Subcutaneous abdominal adipose tissue (tissue), 5 donors: Measurements from ENCODE around the gene SRSF8.
"Not testable (repeated sequence)": the region's sequence is repeated elsewhere in the genome, so short reads cannot be mapped to it uniquely, and the experiment has no call there.

Source experiments
- H3K27ac ChIP-seq: one replicate; pipeline ENCODE4 v1.7.0; 2013; ENCODE audit warnings: low read depth, mild to moderate bottlenecking, inconsistent platforms, low read length, moderate library complexity
- H3K27me3 ChIP-seq, 5 donors: one replicate each; pipeline ENCODE4 v1.7.0; 2013; ENCODE audit warnings: low read length in 5 of 5, inconsistent platforms in 1 of 5; ENCODE audit not compliant: control insufficient read depth in 5 of 5, insufficient read depth in 4 of 5
- H3K36me3 ChIP-seq, 5 donors: one replicate each; pipeline ENCODE4 v1.7.0; 2013; ENCODE audit warnings: low read length in 5 of 5; ENCODE audit not compliant: control insufficient read depth in 5 of 5, insufficient read depth in 5 of 5
- H3K4me1 ChIP-seq, 5 donors: one replicate each; pipeline ENCODE4 v1.7.0; 2013; ENCODE audit warnings: low read length in 5 of 5, mild to moderate bottlenecking in 3 of 5, moderate library complexity in 1 of 5; ENCODE audit not compliant: control insufficient read depth in 5 of 5, insufficient read depth in 5 of 5
- H3K4me3 ChIP-seq, 5 donors: one replicate each; pipeline ENCODE4 v1.7.0; 2013; ENCODE audit warnings: low read length in 5 of 5, low read depth in 1 of 5
- H3K9ac ChIP-seq, 5 donors: one replicate each; pipeline ENCODE4 v1.7.0; 2013; ENCODE audit warnings: low read length in 5 of 5, mild to moderate bottlenecking in 4 of 5, moderate library complexity in 3 of 5
- H3K9me3 ChIP-seq, 5 donors: one replicate each; pipeline ENCODE4 v1.7.0; 2013; ENCODE audit warnings: low read length in 5 of 5; ENCODE audit not compliant: control insufficient read depth in 5 of 5
- donor health status: healthy.
- donor health status: healthy.
- donor health status: healthy.
- donor health status: healthy.
- donor health status: healthy.

SRSF8 gene

GRCh38 chr11:95103701-95104100 lies 37.0 kb downstream of the SRSF8 start:
- H3K27me3 ChIP-seq = no peaks in the 10 kb centered on the region
- H3K27ac ChIP-seq = no peak overlapping the region
- peaks cover 2 to 10% (median 6%) of the 10 kb centered on the region in 5 donors for H3K4me1 ChIP-seq
- H3K36me3 ChIP-seq = peaks cover 0 to 2% (median 0%) of the 10 kb centered on the region in 5 donors
- H3K4me3 ChIP-seq = no peak overlapping the region
- H3K9me3 ChIP-seq = no peaks in the 10 kb centered on the region
- H3K9ac ChIP-seq = no peak overlapping the region

- peaks cover 3 to 16% (median 9%) of the 10 kb centered on the region in 5 donors for H3K4me1 ChIP-seq
- H3K27ac ChIP-seq = no peak overlapping the region
- no peak overlapping the region for H3K9ac ChIP-seq
- H3K36me3 ChIP-seq = peaks cover 0 to 2% (median 0%) of the 10 kb centered on the region in 5 donors
- no peaks in the 10 kb centered on the region for H3K27me3 ChIP-seq
- no peak overlapping the region for H3K4me3 ChIP-seq
- H3K9me3 ChIP-seq = no peaks in the 10 kb centered on the region
Observed at GRCh38 chr11:95104121-95104830, 37.6 kb downstream of the SRSF8 start.

GRCh38 chr11:95104856-95105255 lies 38.1 kb downstream of the SRSF8 start:
- Histone ChIP-seq H3K27me3 (no peaks in the 10 kb centered on the region), H3K27ac (no peak overlapping the region), H3K36me3 (peaks cover 0 to 2% (median 0%) of the 10 kb centered on the region in 5 donors), H3K9me3 (no peaks in the 10 kb centered on the region), H3K4me3 (no peak overlapping the region), H3K4me1 (peaks cover 3 to 22% (median 9%) of the 10 kb centered on the region in 5 donors), H3K9ac (no peak overlapping the region)

- Histone ChIP-seq H3K4me3 (peak overlapping the region in 3 of 5 donors; percentile 1 to 25 (median 24)), H3K36me3 (peaks cover 0 to 2% (median 0%) of the 10 kb centered on the region in 5 donors), H3K27ac (peak overlapping the region; percentile 76), H3K4me1 (peaks cover 3 to 25% (median 9%) of the 10 kb centered on the region in 5 donors), H3K27me3 (no peaks in the 10 kb centered on the region), H3K9ac (peak overlapping the region in 2 of 5 donors; percentile 21 to 39), H3K9me3 (no peaks in the 10 kb centered on the region)
Observed at GRCh38 chr11:95108159-95108611, 41.5 kb downstream of the SRSF8 start.

GRCh38 chr11:95108671-95109551 lies 42.2 kb downstream of the SRSF8 start:
- peak overlapping the region in 3 of 5 donors; percentile 21 to 39 (median 35) for H3K9ac ChIP-seq
- no peaks in the 10 kb centered on the region for H3K9me3 ChIP-seq
- H3K36me3 ChIP-seq = peaks cover 0 to 2% (median 0%) of the 10 kb centered on the region in 5 donors
- H3K4me3 ChIP-seq = peak overlapping the region in 1 of 5 donors; percentile 1
- H3K27me3 ChIP-seq = no peaks in the 10 kb centered on the region
- H3K4me1 ChIP-seq = peaks cover 3 to 25% (median 9%) of the 10 kb centered on the region in 5 donors
- H3K27ac ChIP-seq = peak overlapping the region; percentile 76

GRCh38 chr11:95111471-95111870 lies 44.8 kb downstream of the SRSF8 start:
- not testable (repeated sequence) for H3K36me3 ChIP-seq, H3K4me3 ChIP-seq, H3K27me3 ChIP-seq, H3K9me3 ChIP-seq, H3K27ac ChIP-seq, H3K9ac ChIP-seq
- H3K4me1 ChIP-seq = peaks cover 3 to 25% (median 9%) of the 10 kb centered on the region in 5 donors

- H3K4me1 ChIP-seq = peaks cover 3 to 25% (median 9%) of the 10 kb centered on the region in 5 donors
- no peak overlapping the region for H3K27ac ChIP-seq
- H3K27me3 ChIP-seq = no peaks in the 10 kb centered on the region
- H3K36me3 ChIP-seq = no peaks in the 10 kb centered on the region
- H3K9me3 ChIP-seq = no peaks in the 10 kb centered on the region
- no peak overlapping the region for H3K4me3 ChIP-seq
- no peak overlapping the region for H3K9ac ChIP-seq
Observed at GRCh38 chr11:95111923-95112540, 45.3 kb downstream of the SRSF8 start.

- H3K4me1 ChIP-seq = peaks cover 0 to 3% (median 0%) of the 10 kb centered on the region in 5 donors
- H3K9ac ChIP-seq = no peak overlapping the region
- H3K9me3 ChIP-seq = no peaks in the 10 kb centered on the region
- no peaks in the 10 kb centered on the region for H3K36me3 ChIP-seq
- no peak overlapping the region for H3K4me3 ChIP-seq
- no peak overlapping the region for H3K27ac ChIP-seq
- no peaks in the 10 kb centered on the region for H3K27me3 ChIP-seq
Observed at GRCh38 chr11:95115597-95115996, 48.9 kb downstream of the SRSF8 start.

- H3K4me3 ChIP-seq = no peak overlapping the region
Observed at GRCh38 chr11:95119361-95120060, 52.8 kb downstream of the SRSF8 start.

More at GRCh38 chr11:95119361-95120060, 52.8 kb downstream of the SRSF8 start:
- no peak overlapping the region for H3K9ac ChIP-seq
- no peaks in the 10 kb centered on the region for H3K4me1 ChIP-seq
- H3K27me3 ChIP-seq = no peaks in the 10 kb centered on the region
- H3K9me3 ChIP-seq = no peaks in the 10 kb centered on the region
- no peak overlapping the region for H3K27ac ChIP-seq
- H3K36me3 ChIP-seq = no peaks in the 10 kb centered on the region
